ENCODE measurements around the gene DUSP3.

DUSP3 gene

GRCh38 chr17:43788540-43788939 is 9.8 kb upstream of the DUSP3 start:
- TF ChIP-seq ZFX (IDR thresholded peaks at IDR 0.05; ENCODE audit: borderline replicate concordance) (no peak), CTCF (IDR thresholded peaks at IDR 0.05) (no peak)
- H3K27ac ChIP-seq: no peak overlapping the region

- TF ChIP-seq ZFX (IDR thresholded peaks at IDR 0.05; ENCODE audit: borderline replicate concordance) (no peak), CTCF (IDR thresholded peaks at IDR 0.05) (no peak)
- H3K27ac ChIP-seq: no peak overlapping the region
Observed at GRCh38 chr17:43787728-43788127, 9.0 kb upstream of the DUSP3 start.

- no peak overlapping the region for H3K27ac ChIP-seq
- TF ChIP-seq ZFX (IDR thresholded peaks at IDR 0.05; ENCODE audit: borderline replicate concordance) (no peak), CTCF (IDR thresholded peaks at IDR 0.05) (no peak)
Observed at GRCh38 chr17:43784628-43785101, 5.9 kb upstream of the DUSP3 start.

- TF ChIP-seq CTCF (IDR thresholded peaks at IDR 0.05): no peak
- TF ChIP-seq ZFX (IDR thresholded peaks at IDR 0.05; ENCODE audit: borderline replicate concordance): no peak
- no peak overlapping the region for H3K27ac ChIP-seq
Observed at GRCh38 chr17:43784068-43784467, 5.3 kb upstream of the DUSP3 start.

- no peak overlapping the region for H3K27ac ChIP-seq
- no peak for TF ChIP-seq CTCF (IDR thresholded peaks at IDR 0.05)
- no peak for TF ChIP-seq ZFX (IDR thresholded peaks at IDR 0.05; ENCODE audit: borderline replicate concordance)
Observed at GRCh38 chr17:43782913-43783680, 4.3 kb upstream of the DUSP3 start.

- no peak within 1 kb of the TSS for H3K27ac ChIP-seq
- TF ChIP-seq CTCF (IDR thresholded peaks at IDR 0.05): no peak
- TF ChIP-seq ZFX (IDR thresholded peaks at IDR 0.05; ENCODE audit: borderline replicate concordance): no peak
Observed at GRCh38 chr17:43780135-43780534, 1.4 kb upstream of the DUSP3 start, which contains the start of gene CFAP97D1. Gene CFAP97D1 (plus strand): TSS chr17:43780435. CDS start chr17:43780463, 28 bp downstream.

Measured in 22Rv1 (cell line).